ENCODE measurements around the gene SYNRG. TPM values are rescaled to one million over a fixed set of nuclear protein-coding genes. Genes with fewer than 3 reads are reported as not detected.

Gene SYNRG
- total and polyA plus RNA-seq, 2 of the 13 experiments (the other 11 are each of a cell fraction or from before 2014, with no cell fraction given) = 7.3 to 8.7 TPM

GRCh38 chr17:37489197-37490001, 119.8 kb downstream of the SYNRG start, which contains the start of gene DUSP14 (continued):
- TF ChIP-seq SRSF4 (IDR thresholded peaks at IDR 0.05; ENCODE audit: low read depth, low read length, poor library complexity, severe bottlenecking) (no peak), AKAP8 (CRISPR knock-in tag; IDR thresholded peaks at IDR 0.05) (no peak; the same call in 1 of the 2 replicates), CEBPG (CRISPR knock-in tag; IDR thresholded peaks at IDR 0.05) (no peak), XBP1 (CRISPR knock-in tag; IDR thresholded peaks at IDR 0.05) (no peak), NFKB2 (CRISPR knock-in tag; IDR thresholded peaks at IDR 0.05; ENCODE audit: borderline replicate concordance) (peak; percentile 86; the same call in 1 of the 2 replicates), ZNF407 (CRISPR knock-in tag; IDR thresholded peaks at IDR 0.05; ENCODE audit: not compliant biosample characterization) (no peak), ZNF180 (CRISPR knock-in tag; IDR thresholded peaks at IDR 0.05; ENCODE audit: borderline replicate concordance, low read depth) (no peak), SP2 (CRISPR knock-in tag; IDR thresholded peaks at IDR 0.05) (no peak), LCORL (IDR thresholded peaks at IDR 0.05) (no peak), LCORL (CRISPR knock-in tag; IDR thresholded peaks at IDR 0.05) (no peak), GZF1 (CRISPR knock-in tag; IDR thresholded peaks at IDR 0.05) (no peak), ZNF512 (CRISPR knock-in tag; IDR thresholded peaks at IDR 0.05) (no peak), ZMAT3 (CRISPR knock-in tag; conservative IDR thresholded peaks at IDR 0.05) (no peak; the same call in 1 of the 2 replicates), ZNF414 (CRISPR knock-in tag; IDR thresholded peaks at IDR 0.05) (no peak), ZSCAN29 (CRISPR knock-in tag; conservative IDR thresholded peaks at IDR 0.05) (no peak), ZNF292 (CRISPR knock-in tag; IDR thresholded peaks at IDR 0.05; ENCODE audit: borderline replicate concordance, low read depth) (no peak), REXO4 (CRISPR knock-in tag; IDR thresholded peaks at IDR 0.05; ENCODE audit: borderline replicate concordance) (no peak), ZFP41 (CRISPR knock-in tag; IDR thresholded peaks at IDR 0.05; ENCODE audit: borderline replicate concordance) (no peak), U2AF1 (optimal IDR thresholded peaks at IDR 0.05; ENCODE audit: low read depth, low read length) (peak; percentile 71), ARNT2 (CRISPR knock-in tag; IDR thresholded peaks at IDR 0.05; ENCODE audit: low read depth) (peak; percentile 69; the same call in 1 of the 2 replicates)

Measured in HepG2 (cell line).